AG09319 (cell line): Measurements from ENCODE around the gene DIP2C.
"Not testable (repeated sequence)": the region's sequence is repeated elsewhere in the genome, so short reads cannot be mapped to it uniquely, and the experiment has no call there.

Source experiments
- DNase-seq: peaks from one replicate; pipeline ENCODE4 v3.0.0-alpha.2; 2010; ENCODE audit warnings: low read depth; ENCODE audit errors: extremely low read depth
- CTCF ChIP-seq: IDR thresholded peaks from 2 replicates; pipeline ENCODE4 v1.5.1; 2011; ENCODE audit warnings: low read depth, mild to moderate bottlenecking, inconsistent platforms, low read length, moderate library complexity

The DIP2C gene

GRCh38 chr10:656883-657282, 32.6 kb downstream of the DIP2C start:
- no peak for DNase-seq
- no peak for TF ChIP-seq CTCF

- no peak for TF ChIP-seq CTCF
- no peak for DNase-seq
Observed at GRCh38 chr10:655184-655583, 34.3 kb downstream of the DIP2C start.

- TF ChIP-seq CTCF, result no peak
- DNase-seq, result no peak
Observed at GRCh38 chr10:654647-654996, 34.8 kb downstream of the DIP2C start.

- no peak for TF ChIP-seq CTCF
Observed at GRCh38 chr10:653991-654646, 35.3 kb downstream of the DIP2C start.

GRCh38 chr10:652832-653459, 36.5 kb downstream of the DIP2C start:
- DNase-seq, result not testable (repeated sequence)

More at GRCh38 chr10:653991-654646, 35.3 kb downstream of the DIP2C start:
- no peak for DNase-seq

GRCh38 chr10:652233-652632, 37.2 kb downstream of the DIP2C start:
- DNase-seq, result no peak
- TF ChIP-seq CTCF, result no peak

GRCh38 chr10:651692-652091, 37.8 kb downstream of the DIP2C start:
- TF ChIP-seq CTCF, result no peak
- no peak for DNase-seq
